Erythroblast (primary cell): ENCODE results near the gene GNPTG.

Experiments
- GATA1 ChIP-seq: IDR thresholded peaks from 2 replicates; pipeline ENCODE4 v1.6.1; 2011; ENCODE audit warnings: low read depth, mild to moderate bottlenecking, control low read depth, low read length, moderate library complexity
- POLR2A ChIP-seq: IDR thresholded peaks from 2 replicates; pipeline ENCODE4 v1.6.1; 2011; ENCODE audit warnings: mild to moderate bottlenecking, low read length

DNA sequence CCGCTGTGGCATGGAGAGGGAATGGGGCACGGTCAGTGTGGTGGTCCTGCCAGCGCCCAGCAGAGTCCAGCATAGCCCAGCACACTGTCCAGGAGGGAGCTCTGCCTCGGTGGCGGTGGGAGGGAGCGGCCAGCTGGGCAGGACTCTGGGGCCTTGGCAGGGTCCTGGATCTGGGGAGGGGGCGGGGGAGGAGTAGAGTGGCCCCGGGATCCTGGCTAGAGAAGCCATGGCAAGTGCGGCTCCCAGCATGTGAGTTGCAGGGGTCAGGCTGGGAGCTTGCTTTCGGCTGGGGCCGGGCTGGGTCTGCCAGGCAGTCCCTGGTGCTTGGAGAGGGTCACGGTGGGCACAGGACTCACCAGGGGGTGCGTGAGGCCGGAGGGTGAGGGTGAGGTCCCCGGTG is 3.9 kb downstream of the GNPTG start:
- no peak for TF ChIP-seq POLR2A
- TF ChIP-seq GATA1, result no peak
